ENCODE data around the gene SBNO2.

DNA sequence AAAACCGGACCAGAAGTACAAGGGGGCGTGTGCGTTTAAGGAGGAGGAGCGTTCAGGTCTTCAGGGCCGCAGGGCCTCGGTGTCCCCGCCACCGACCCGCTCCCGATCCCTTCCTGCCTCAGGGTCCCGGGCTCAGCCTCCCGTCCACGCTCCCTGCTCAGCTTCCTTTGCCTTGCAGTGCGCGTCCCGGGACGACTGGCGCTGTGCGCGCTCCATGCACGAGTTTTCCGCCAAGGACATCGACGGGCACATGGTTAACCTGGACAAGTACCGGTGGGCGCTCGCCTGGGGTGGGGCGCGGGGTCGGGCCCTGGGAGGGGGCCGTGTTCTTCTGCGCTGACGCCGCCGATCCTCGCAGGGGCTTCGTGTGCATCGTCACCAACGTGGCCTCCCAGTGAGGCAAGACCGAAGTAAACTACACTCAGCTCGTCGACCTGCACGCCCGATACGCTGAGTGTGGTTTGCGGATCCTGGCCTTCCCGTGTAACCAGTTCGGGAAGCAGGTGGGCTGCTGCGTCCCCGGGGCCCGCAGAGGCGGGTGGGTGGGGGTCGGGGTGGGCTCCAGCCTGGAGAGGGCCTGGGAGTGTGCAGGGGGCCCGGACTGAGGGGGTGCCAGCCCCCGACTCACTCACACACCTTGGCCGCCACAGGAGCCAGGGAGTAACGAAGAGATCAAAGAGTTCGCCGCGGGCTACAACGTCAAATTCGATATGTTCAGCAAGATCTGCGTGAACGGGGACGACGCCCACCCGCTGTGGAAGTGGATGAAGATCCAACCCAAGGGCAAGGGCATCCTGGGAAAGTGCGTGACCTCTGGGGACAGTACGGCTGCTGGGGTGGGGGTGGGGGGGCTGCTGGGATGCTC is 68.8 kb downstream of the SBNO2 start:
- TF ChIP-seq POLR2A (IDR thresholded peaks at IDR 0.05): no peak
- TF ChIP-seq, protein P1, sequence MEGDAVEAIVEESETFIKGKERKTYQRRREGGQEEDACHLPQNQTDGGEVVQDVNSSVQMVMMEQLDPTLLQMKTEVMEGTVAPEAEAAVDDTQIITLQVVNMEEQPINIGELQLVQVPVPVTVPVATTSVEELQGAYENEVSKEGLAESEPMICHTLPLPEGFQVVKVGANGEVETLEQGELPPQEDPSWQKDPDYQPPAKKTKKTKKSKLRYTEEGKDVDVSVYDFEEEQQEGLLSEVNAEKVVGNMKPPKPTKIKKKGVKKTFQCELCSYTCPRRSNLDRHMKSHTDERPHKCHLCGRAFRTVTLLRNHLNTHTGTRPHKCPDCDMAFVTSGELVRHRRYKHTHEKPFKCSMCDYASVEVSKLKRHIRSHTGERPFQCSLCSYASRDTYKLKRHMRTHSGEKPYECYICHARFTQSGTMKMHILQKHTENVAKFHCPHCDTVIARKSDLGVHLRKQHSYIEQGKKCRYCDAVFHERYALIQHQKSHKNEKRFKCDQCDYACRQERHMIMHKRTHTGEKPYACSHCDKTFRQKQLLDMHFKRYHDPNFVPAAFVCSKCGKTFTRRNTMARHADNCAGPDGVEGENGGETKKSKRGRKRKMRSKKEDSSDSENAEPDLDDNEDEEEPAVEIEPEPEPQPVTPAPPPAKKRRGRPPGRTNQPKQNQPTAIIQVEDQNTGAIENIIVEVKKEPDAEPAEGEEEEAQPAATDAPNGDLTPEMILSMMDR (IDR thresholded peaks at IDR 0.05): no peak
- TF ChIP-seq EP300 (IDR thresholded peaks at IDR 0.05): no peak

Data from gastroesophageal sphincter (tissue), 3 donors.